ENCODE data around the gene NME8. TPM values are rescaled to one million over a fixed set of nuclear protein-coding genes. Genes with fewer than 3 reads are reported as not detected.

The NME8 gene
- total RNA-seq, 1 experiment from 2014 or later: not detected

- peak in 1 of 2 experiments; percentile 12 for DNase-seq
- Mint-ChIP-seq H3K27me3 (ENCODE audit: insufficient read depth, unreplicated experiment) (peaks cover 28% of the 10 kb centered on the region), H3K4me3 (ENCODE audit: unreplicated experiment) (peak overlapping the region; percentile 65), H3K36me3 (ENCODE audit: insufficient read depth, unreplicated experiment) (no peaks in the 10 kb centered on the region), H3K4me1 (ENCODE audit: low read depth, unreplicated experiment) (peaks cover 6% of the 10 kb centered on the region), H3K27ac (ENCODE audit: unreplicated experiment) (no peak overlapping the region), H3K9me3 (ENCODE audit: unreplicated experiment) (no peaks in the 10 kb centered on the region)
- BruUV-seq (replicated peaks): no TSS peak
- CTCF ChIA-PET: no interaction called here
- peak overlapping the region; percentile 11 for H3K4me3 ChIP-seq (ENCODE audit: low read depth, low read length)
- no peaks in the 10 kb centered on the region for H3K9me3 ChIP-seq
- TF ChIP-seq, protein P1, sequence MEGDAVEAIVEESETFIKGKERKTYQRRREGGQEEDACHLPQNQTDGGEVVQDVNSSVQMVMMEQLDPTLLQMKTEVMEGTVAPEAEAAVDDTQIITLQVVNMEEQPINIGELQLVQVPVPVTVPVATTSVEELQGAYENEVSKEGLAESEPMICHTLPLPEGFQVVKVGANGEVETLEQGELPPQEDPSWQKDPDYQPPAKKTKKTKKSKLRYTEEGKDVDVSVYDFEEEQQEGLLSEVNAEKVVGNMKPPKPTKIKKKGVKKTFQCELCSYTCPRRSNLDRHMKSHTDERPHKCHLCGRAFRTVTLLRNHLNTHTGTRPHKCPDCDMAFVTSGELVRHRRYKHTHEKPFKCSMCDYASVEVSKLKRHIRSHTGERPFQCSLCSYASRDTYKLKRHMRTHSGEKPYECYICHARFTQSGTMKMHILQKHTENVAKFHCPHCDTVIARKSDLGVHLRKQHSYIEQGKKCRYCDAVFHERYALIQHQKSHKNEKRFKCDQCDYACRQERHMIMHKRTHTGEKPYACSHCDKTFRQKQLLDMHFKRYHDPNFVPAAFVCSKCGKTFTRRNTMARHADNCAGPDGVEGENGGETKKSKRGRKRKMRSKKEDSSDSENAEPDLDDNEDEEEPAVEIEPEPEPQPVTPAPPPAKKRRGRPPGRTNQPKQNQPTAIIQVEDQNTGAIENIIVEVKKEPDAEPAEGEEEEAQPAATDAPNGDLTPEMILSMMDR (IDR thresholded peaks at IDR 0.05; ENCODE audit: insufficient read depth in 1 of 2, low read depth in 1 of 2, low read length in 1 of 2, severe bottlenecking in 1 of 2, unreplicated experiment in 1 of 2): no peak
- POLR2A ChIA-PET: no interaction called here
- H3K4me1 ChIP-seq: peaks cover 8% of the 10 kb centered on the region; the same call in 1 of the 2 replicates
- no peaks in the 10 kb centered on the region for H3K36me3 ChIP-seq (ENCODE audit: control insufficient read depth, insufficient read depth, low read length)
- H3K27me3 ChIP-seq (replicated peaks; ENCODE audit: control insufficient read depth, insufficient read depth, low read length): no peaks in the 10 kb centered on the region; the same call in none of the 2 replicates
- intact Hi-C loops (cut with micrococcal nuclease; ENCODE audit: unreplicated experiment): no loop called here
These were observed 72.7 kb downstream of the NME8 start for GRCh38 chr7:37920849-37921805.

DNA sequence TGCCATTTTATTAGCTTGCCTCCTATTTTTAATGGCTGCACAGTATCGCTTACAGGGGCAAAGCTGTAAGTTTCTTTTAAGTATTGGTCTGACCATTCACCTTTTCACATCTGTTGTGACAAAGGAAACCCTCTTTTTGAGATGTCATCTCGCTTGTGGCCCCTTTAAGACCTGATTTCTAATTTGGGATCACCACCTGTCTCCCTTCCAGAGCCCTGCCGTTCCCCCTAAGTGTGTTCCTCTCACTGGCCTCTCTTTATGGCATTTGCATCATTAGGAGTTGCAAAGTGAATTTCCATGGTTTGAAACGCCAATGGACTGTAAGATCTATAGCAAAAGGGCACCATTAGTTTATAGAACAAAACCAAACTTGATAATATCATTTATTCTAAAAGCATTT is 73.5 kb downstream of the NME8 start:
- Histone ChIP-seq H3K36me3 (ENCODE audit: control insufficient read depth, insufficient read depth, low read length) (no peaks in the 10 kb centered on the region), H3K9me3 (no peaks in the 10 kb centered on the region), H3K27me3 (replicated peaks; ENCODE audit: control insufficient read depth, insufficient read depth, low read length) (no peaks in the 10 kb centered on the region; the same call in 1 of the 2 replicates), H3K4me1 (0 out of 2 replicates have a peak, but pooled peaks cover 4% of the 10 kb centered on the region), H3K4me3 (ENCODE audit: low read depth, low read length) (no peak overlapping the region)
- Mint-ChIP-seq H3K4me3 (ENCODE audit: unreplicated experiment) (no peak overlapping the region), H3K27ac (ENCODE audit: unreplicated experiment) (no peak overlapping the region), H3K4me1 (ENCODE audit: low read depth, unreplicated experiment) (peaks cover 6% of the 10 kb centered on the region), H3K9me3 (ENCODE audit: unreplicated experiment) (no peaks in the 10 kb centered on the region), H3K36me3 (ENCODE audit: insufficient read depth, unreplicated experiment) (no peaks in the 10 kb centered on the region), H3K27me3 (ENCODE audit: insufficient read depth, unreplicated experiment) (peaks cover 26% of the 10 kb centered on the region)
- CTCF ChIA-PET: no interaction called here
- no peak for DNase-seq
- POLR2A ChIA-PET: no interaction called here
- intact Hi-C loops (cut with micrococcal nuclease; ENCODE audit: unreplicated experiment): no loop called here
- TF ChIP-seq, protein P1 (IDR thresholded peaks at IDR 0.05; ENCODE audit: insufficient read depth in 1 of 2, low read depth in 1 of 2, low read length in 1 of 2, severe bottlenecking in 1 of 2, unreplicated experiment in 1 of 2): no peak
- no TSS peak for BruUV-seq (replicated peaks)

DNA sequence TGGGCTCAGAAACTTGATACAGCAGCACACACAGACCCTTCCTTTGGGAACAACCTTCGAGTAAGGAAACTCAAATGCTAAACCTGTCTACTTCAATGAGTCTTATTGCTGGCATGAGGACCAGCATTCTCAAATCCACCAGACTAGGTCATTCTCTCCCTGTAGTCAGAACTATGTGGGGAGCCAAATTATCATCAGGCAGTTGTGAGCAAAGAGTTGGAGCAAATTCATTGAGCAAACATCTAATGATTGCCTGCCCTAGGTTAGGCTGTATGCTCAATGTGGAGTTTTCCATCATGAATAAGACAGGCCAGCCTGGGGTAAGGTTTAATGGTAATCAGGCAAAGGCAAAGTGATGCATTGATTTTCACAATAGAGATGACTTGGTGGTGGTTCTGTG is 75.6 kb downstream of the NME8 start:
- Mint-ChIP-seq H3K4me3 (ENCODE audit: unreplicated experiment) (no peak overlapping the region), H3K27me3 (ENCODE audit: insufficient read depth, unreplicated experiment) (peaks cover 23% of the 10 kb centered on the region), H3K36me3 (ENCODE audit: insufficient read depth, unreplicated experiment) (no peaks in the 10 kb centered on the region), H3K27ac (ENCODE audit: unreplicated experiment) (no peak overlapping the region), H3K9me3 (ENCODE audit: unreplicated experiment) (no peaks in the 10 kb centered on the region), H3K4me1 (ENCODE audit: low read depth, unreplicated experiment) (peaks cover 6% of the 10 kb centered on the region)
- ChIA-PET CTCF (no interaction called here), POLR2A (no interaction called here)
- BruUV-seq (replicated peaks): no TSS peak
- Histone ChIP-seq H3K9me3 (no peaks in the 10 kb centered on the region), H3K36me3 (ENCODE audit: control insufficient read depth, insufficient read depth, low read length) (no peaks in the 10 kb centered on the region), H3K27me3 (replicated peaks; ENCODE audit: control insufficient read depth, insufficient read depth, low read length) (no peaks in the 10 kb centered on the region), H3K4me1 (0 out of 2 replicates have a peak, but pooled peaks cover 4% of the 10 kb centered on the region), H3K4me3 (ENCODE audit: low read depth, low read length) (no peak overlapping the region)
- intact Hi-C loops (cut with micrococcal nuclease; ENCODE audit: unreplicated experiment): no loop called here
- no peak for DNase-seq
- TF ChIP-seq, protein P1 (IDR thresholded peaks at IDR 0.05; ENCODE audit: insufficient read depth in 1 of 2, low read depth in 1 of 2, low read length in 1 of 2, severe bottlenecking in 1 of 2, unreplicated experiment in 1 of 2): no peak

Measured in Caco-2 (cell line).